IMR-90 (cell line): ENCODE measurements around the gene CEP20. TPM values are rescaled to one million over a fixed set of nuclear protein-coding genes. Genes with fewer than 3 reads are reported as not detected.

ENCODE experiments used
- ATAC-seq: fragments of 200-7000 bp; cut with Tn5 transposase; 2 replicates; pipeline ENCODE4 v1.9.1; 2020; ENCODE audit warnings: low read depth, mild to moderate bottlenecking, moderate library complexity
- BruUV-seq: library from RNA; stranded (reverse); fragments of 400-500 nt; replicated peaks from 2 replicates; lab custom pipeline; 2021; lab: Mats Ljungman, UMichigan
- CTCF ChIA-PET: fragments of 300-600 bp; formaldehyde crosslinking; extraction: SDS; loops from one replicate; lab custom pipeline; 2021; ENCODE audit warnings: antibody characterized with exemption; lab: Yijun Ruan, JAX
- POLR2A ChIA-PET: fragments of 300-600 bp; sonication (Branson Sonifier 250); formaldehyde crosslinking; loops from one replicate; lab custom pipeline; 2022; ENCODE audit warnings: antibody characterized with exemption; ENCODE audit not compliant: unreplicated experiment; lab: Charles Lee
- DNase-seq: peaks from one replicate; pipeline ENCODE4 v3.0.0; 2013
- H2AFZ ChIP-seq: replicated peaks from 2 replicates; pipeline ENCODE3; 2013; ENCODE audit warnings: low read length, mild to moderate bottlenecking; ENCODE audit not compliant: poor library complexity
- H2AK5ac ChIP-seq: 2 replicates; pipeline ENCODE4 v1.6.1; 2013; ENCODE audit warnings: low read depth, low read length, inconsistent platforms
- H2AK9ac ChIP-seq: replicated peaks from 2 replicates; pipeline ENCODE3; 2013; ENCODE audit warnings: mild to moderate bottlenecking, low read depth, low read length, moderate library complexity; ENCODE audit not compliant: poor library complexity
- H2BK120ac ChIP-seq: 2 replicates; pipeline ENCODE4 v1.6.1; 2013; ENCODE audit warnings: low read depth, low read length, inconsistent platforms
- H2BK15ac ChIP-seq: 3 replicates; pipeline ENCODE4 v1.6.1; 2013; ENCODE audit warnings: low read depth, low read length, inconsistent platforms
- H2BK20ac ChIP-seq: 2 replicates; pipeline ENCODE4 v1.6.1; 2013; ENCODE audit warnings: low read depth, mild to moderate bottlenecking, inconsistent platforms, low read length, moderate library complexity
- H2BK5ac ChIP-seq: 2 replicates; pipeline ENCODE4 v1.6.1; 2013; ENCODE audit warnings: mild to moderate bottlenecking, low read depth, low read length, inconsistent platforms; ENCODE audit not compliant: poor library complexity, severe bottlenecking
- H3K14ac ChIP-seq: replicated peaks from 2 replicates; pipeline ENCODE4 v1.6.1; 2013; ENCODE audit warnings: low read depth, low read length, inconsistent platforms
- H3K18ac ChIP-seq: 2 replicates; pipeline ENCODE4 v1.6.1; 2013; ENCODE audit warnings: low read depth, low read length, control low read depth
- H3K23ac ChIP-seq: 2 replicates; pipeline ENCODE4 v1.6.1; 2013; ENCODE audit warnings: low read depth, low read length, inconsistent platforms
- H3K27ac ChIP-seq: 2 replicates; pipeline ENCODE4 v1.5.1; 2013; ENCODE audit warnings: mild to moderate bottlenecking, control low read depth, low read length; ENCODE audit not compliant: insufficient read depth
- H3K27me3 ChIP-seq: 2 replicates; pipeline ENCODE4 v1.6.1; 2013; ENCODE audit warnings: low read length; ENCODE audit not compliant: control insufficient read depth, insufficient read depth
- H3K36me3 ChIP-seq: 2 replicates; pipeline ENCODE4 v1.6.1; 2013; ENCODE audit warnings: low read length, mixed read lengths; ENCODE audit not compliant: control insufficient read depth, insufficient read depth
- H3K4ac ChIP-seq: 2 replicates; pipeline ENCODE4 v1.6.1; 2013; ENCODE audit warnings: low read depth, low read length, inconsistent platforms
- H3K4me1 ChIP-seq: 2 replicates; pipeline ENCODE4 v1.6.1; 2013; ENCODE audit warnings: low read length, mixed read lengths; ENCODE audit not compliant: control insufficient read depth, insufficient read depth
- H3K4me2 ChIP-seq: 2 replicates; pipeline ENCODE4 v1.6.1; 2013; ENCODE audit warnings: low read depth, mild to moderate bottlenecking, control low read depth, low read length, moderate library complexity
- H3K4me3 ChIP-seq: 2 replicates; pipeline ENCODE4 v1.5.1; 2013; ENCODE audit warnings: low read depth, mild to moderate bottlenecking, control low read depth, low read length, moderate library complexity; ENCODE audit not compliant: insufficient read depth
- H3K56ac ChIP-seq: 2 replicates; pipeline ENCODE4 v1.6.1; 2013; ENCODE audit warnings: low read length, inconsistent platforms; ENCODE audit not compliant: insufficient read depth; ENCODE audit errors: extremely low read depth
- H3K79me1 ChIP-seq, 2 experiments: 2 replicates each; pipeline ENCODE4 v1.6.1; 2013; ENCODE audit warnings: low read length in 2 of 2, inconsistent platforms in 1 of 2, low read depth in 1 of 2
- H3K9ac ChIP-seq: 2 replicates; pipeline ENCODE4 v1.6.1; 2013; ENCODE audit warnings: low read depth, low read length, control low read depth
- H3K9me1 ChIP-seq: 2 replicates; pipeline ENCODE4 v1.6.1; 2013; ENCODE audit warnings: low read length, inconsistent platforms; ENCODE audit not compliant: insufficient read depth
- H3K9me3 ChIP-seq: 2 replicates; pipeline ENCODE4 v1.6.1; 2013; ENCODE audit warnings: low read length; ENCODE audit not compliant: control insufficient read depth, insufficient read depth
- H4K20me1 ChIP-seq: 2 replicates; pipeline ENCODE4 v1.6.1; 2013; ENCODE audit warnings: low read length, inconsistent platforms; ENCODE audit not compliant: insufficient read depth
- H4K5ac ChIP-seq: 2 replicates; pipeline ENCODE4 v1.6.1; 2013; ENCODE audit warnings: mild to moderate bottlenecking, low read depth, low read length, control low read depth
- H4K8ac ChIP-seq, 2 experiments: 2 replicates each; pipeline ENCODE4 v1.6.1; 2013; ENCODE audit warnings: low read depth in 2 of 2, low read length in 2 of 2, control low read depth in 1 of 2, inconsistent platforms in 1 of 2
- H4K91ac ChIP-seq: 2 replicates; pipeline ENCODE4 v1.6.1; 2013; ENCODE audit warnings: low read depth, low read length, inconsistent platforms; ENCODE audit not compliant: insufficient read depth
- BHLHE40 ChIP-seq: fragments of 150-350 bp; IDR thresholded peaks from 2 replicates; pipeline ENCODE4 v1.6.1; 2016; ENCODE audit warnings: mild to moderate bottlenecking, low read depth, low read length
- CEBPB ChIP-seq: IDR thresholded peaks from 2 replicates; pipeline ENCODE4 v1.6.1; 2012; ENCODE audit warnings: low read depth, low read length, improper control_type of control experiment
- CTCF ChIP-seq: conservative IDR thresholded peaks from 2 replicates; pipeline ENCODE4 v1.5.1; 2012; ENCODE audit warnings: mild to moderate bottlenecking, low read depth, low read length, improper control_type of control experiment
- ELK1 ChIP-seq: fragments of 150-350 bp; IDR thresholded peaks from 2 replicates; pipeline ENCODE4 v1.6.1; 2016; ENCODE audit warnings: low read depth, mild to moderate bottlenecking, low read length, moderate library complexity, borderline replicate concordance
- FOS ChIP-seq: fragments of 150-350 bp; IDR thresholded peaks from 2 replicates; pipeline ENCODE4 v1.6.1; 2016; ENCODE audit warnings: low read depth, low read length
- MAZ ChIP-seq: IDR thresholded peaks from 2 replicates; pipeline ENCODE4 v1.6.1; 2012; ENCODE audit warnings: low read depth, mild to moderate bottlenecking, low read length, improper control_type of control experiment, moderate library complexity, borderline replicate concordance
- MXI1 ChIP-seq: IDR thresholded peaks from 2 replicates; pipeline ENCODE4 v1.6.1; 2012; ENCODE audit warnings: low read depth, mild to moderate bottlenecking, low read length, moderate library complexity, borderline replicate concordance
- POLR2A ChIP-seq: IDR thresholded peaks from 2 replicates; pipeline ENCODE4 v1.6.1; 2012; ENCODE audit warnings: mild to moderate bottlenecking, low read depth, low read length
- RAD21 ChIP-seq: IDR thresholded peaks from 2 replicates; pipeline ENCODE4 v1.6.1; 2012; ENCODE audit warnings: low read length, improper control_type of control experiment
- RCOR1 ChIP-seq: IDR thresholded peaks from 2 replicates; pipeline ENCODE4 v1.6.1; 2012; ENCODE audit warnings: mild to moderate bottlenecking, low read length, improper control_type of control experiment; ENCODE audit not compliant: insufficient replicate concordance
- RFX5 ChIP-seq: IDR thresholded peaks from 2 replicates; pipeline ENCODE4 v1.8.0; 2012; ENCODE audit warnings: low read depth, mild to moderate bottlenecking, low read length, moderate library complexity
- SMC3 ChIP-seq: fragments of 150-350 bp; IDR thresholded peaks from 2 replicates; pipeline ENCODE4 v1.6.1; 2016; ENCODE audit warnings: low read depth, mild to moderate bottlenecking, antibody characterized with exemption, low read length, moderate library complexity
- USF2 ChIP-seq: fragments of 150-350 bp; IDR thresholded peaks from 2 replicates; pipeline ENCODE4 v1.6.1; 2017; ENCODE audit warnings: mild to moderate bottlenecking, antibody characterized with exemption, low read length, low read depth
- WGBS, 2 experiments: methylation state at CpG; one replicate each; pipeline versions ENCODE4 v1.1.5 to v1.1.7; 2013; ENCODE audit warnings: missing lambda C conversion rate in 2 of 2; ENCODE audit not compliant: insufficient read length in 1 of 2; ENCODE audit errors: extremely low coverage in 2 of 2; 5-methylcytosine and 5-hydroxymethylcytosine counted together
- dilution Hi-C: fragments of 300-500 bp; cut with HindIII; formaldehyde crosslinking; loops from one replicate; pipeline ENCODE4 v1.14.3; 2018; ENCODE audit warnings: low sequenced_read_pairs; ENCODE audit not compliant: unreplicated experiment
- in situ Hi-C: fragments of 300-500 bp; cut with MboI; formaldehyde crosslinking; loops from 3 replicates; pipeline ENCODE4 v1.14.3; 2019; ENCODE audit warnings: low sequenced_read_pairs, inconsistent platforms, mixed read lengths
- intact Hi-C: fragments of 100-400 bp; cut with micrococcal nuclease; formaldehyde crosslinking; loops from 2 replicates; pipeline ENCODE4 v1.10.0; 2022
- polyA plus RNA-seq, 3 experiments: library from polyadenylated mRNA; depleted of rRNA; stranded (reverse); fragments of >200 nt; gene quantifications; 2 replicates each; pipeline ENCODE4 v1.2.3, GENCODE V29; 2012; ENCODE audit warnings: low replicate concordance in 1 of 3
- total RNA-seq: library from RNA; depleted of rRNA; stranded (reverse); fragments of >200 nt; gene quantifications from 2 replicates; pipeline ENCODE4 v1.2.3, GENCODE V29; 2012

The CEP20 gene
- total and polyA plus RNA-seq, 2 of the 4 experiments (the other 2 are of a cell fraction): 28.8 to 40.1 TPM

- Histone ChIP-seq H3K18ac (no peak overlapping the region), H3K27ac (no peak overlapping the region), H3K9me3 (no peaks in the 10 kb centered on the region), H4K5ac (no peak overlapping the region), H3K36me3 (no peaks in the 10 kb centered on the region), H2BK5ac (no peak overlapping the region), H4K8ac (no peak overlapping the region), H3K9me1 (no peaks in the 10 kb centered on the region), H2AK5ac (no peak overlapping the region), H3K4ac (no peak overlapping the region), H3K79me1 (no peaks in the 10 kb centered on the region), H2AFZ (no peak overlapping the region), H2BK15ac (no peak overlapping the region), H3K4me3 (no peak overlapping the region), H2BK20ac (no peak overlapping the region), H3K4me1 (peaks cover 3% of the 10 kb centered on the region), H3K27me3 (peaks cover 8% of the 10 kb centered on the region; the same call in 1 of the 2 replicates), H3K56ac (no peak overlapping the region), H4K20me1 (no peaks in the 10 kb centered on the region), H4K91ac (no peak overlapping the region), H3K4me2 (no peak overlapping the region), H3K23ac (no peak overlapping the region), H3K9ac (no peak overlapping the region), H3K14ac (no peak overlapping the region), H2AK9ac (no peak overlapping the region), H2BK120ac (no peak overlapping the region)
- no peak for DNase-seq
- WGBS, 2 experiments: 100% methylated on average over 1 of the region's 7 CpGs; no CpG with 5 or more reads in 1 of the 2 experiments
- BruUV-seq: no TSS peak
- dilution Hi-C loops (no loop called here), intact Hi-C loops (no loop called here), in situ Hi-C loops (no loop called here)
- TF ChIP-seq USF2: no peak
- no peak for TF ChIP-seq POLR2A
- no peak for TF ChIP-seq RFX5
- TF ChIP-seq SMC3: no peak
- no peak for TF ChIP-seq CEBPB
- TF ChIP-seq MAZ: no peak
- no peak for TF ChIP-seq FOS
- TF ChIP-seq RCOR1: no peak
- TF ChIP-seq BHLHE40: no peak
- no peak for TF ChIP-seq ELK1
- no peak for TF ChIP-seq RAD21
- no peak for TF ChIP-seq CTCF
- no peak for TF ChIP-seq MXI1
- CTCF ChIA-PET: no interaction called here
- no peak for ATAC-seq
- POLR2A ChIA-PET: no interaction called here
Measured at GRCh38 chr16:15827299-15827698, 61.1 kb downstream of the CEP20 start.
